HepG2 (cell line): ENCODE measurements around the gene MARF1. TPM values are rescaled to one million over a fixed set of nuclear protein-coding genes. Genes with fewer than 3 reads are reported as not detected.

Experiments used
- DMAP1 ChIP-seq: IDR thresholded peaks from 2 replicates; pipeline ENCODE4 v1.6.1; 2016
- ESRRA ChIP-seq: sonication (generic); formaldehyde crosslinking; IDR thresholded peaks from 2 replicates; pipeline ENCODE4 v1.5.1; 2020; ENCODE audit warnings: mild to moderate bottlenecking, low read depth, missing genetic modification reagents
- PAF1 ChIP-seq: IDR thresholded peaks from 2 replicates; pipeline ENCODE4 v1.6.1; 2016; ENCODE audit warnings: missing genetic modification reagents, missing compliant biosample characterization
- PHB2 ChIP-seq: fragments of 450-650 bp; IDR thresholded peaks from 2 replicates; pipeline ENCODE4 v1.6.1; 2018; ENCODE audit not compliant: partially characterized antibody
- PRPF4 ChIP-seq: fragments of 200-400 bp; formaldehyde crosslinking; IDR thresholded peaks from 2 replicates; pipeline ENCODE4 v1.6.1; 2016; ENCODE audit warnings: low read length, low read depth; ENCODE audit not compliant: poor library complexity, severe bottlenecking
- RXRA ChIP-seq: sonication (generic); formaldehyde crosslinking; IDR thresholded peaks from 2 replicates; pipeline ENCODE4 v1.5.1; 2020; ENCODE audit warnings: missing genetic modification reagents
- ZBTB21 ChIP-seq: sonication (generic); formaldehyde crosslinking; IDR thresholded peaks from 2 replicates; pipeline ENCODE4 v1.4.0; 2020; ENCODE audit warnings: missing genetic modification reagents
- ZFP90 ChIP-seq: sonication (generic); formaldehyde crosslinking; IDR thresholded peaks from 2 replicates; pipeline ENCODE4 v1.8.0; 2022; ENCODE audit warnings: missing genetic modification reagents, mild to moderate bottlenecking, inconsistent platforms, borderline replicate concordance
- ZMAT3 ChIP-seq: sonication (generic); formaldehyde crosslinking; conservative IDR thresholded peaks from 2 replicates; pipeline ENCODE4 v1.7.0; 2021; ENCODE audit warnings: missing genetic modification reagents
- ZNF546 ChIP-seq: sonication (generic); formaldehyde crosslinking; conservative IDR thresholded peaks from 2 replicates; pipeline ENCODE4 v1.8.1; 2023; ENCODE audit warnings: mild to moderate bottlenecking, missing genetic modification reagents
- ZNF619 ChIP-seq: sonication (generic); formaldehyde crosslinking; IDR thresholded peaks from 2 replicates; pipeline ENCODE4 v1.4.0; 2020; ENCODE audit warnings: mild to moderate bottlenecking, missing genetic modification reagents
- ZNF644 ChIP-seq: IDR thresholded peaks from 2 replicates; pipeline ENCODE4 v1.6.1; 2016; ENCODE audit warnings: low read depth
- ZNF674 ChIP-seq: sonication (generic); formaldehyde crosslinking; IDR thresholded peaks from 2 replicates; pipeline ENCODE4 v1.5.0; 2020; ENCODE audit warnings: low read depth, mild to moderate bottlenecking, missing genetic modification reagents
- ZNF747 ChIP-seq: sonication (generic); formaldehyde crosslinking; IDR thresholded peaks from 2 replicates; pipeline ENCODE4 v1.8.1; 2023; ENCODE audit warnings: missing genetic modification reagents, mild to moderate bottlenecking, borderline replicate concordance
- ZNF761 ChIP-seq: sonication (generic); formaldehyde crosslinking; conservative IDR thresholded peaks from 2 replicates; pipeline ENCODE4 v1.4.0; 2020; ENCODE audit warnings: mild to moderate bottlenecking, missing genetic modification reagents
- ZNF816 ChIP-seq: sonication (generic); formaldehyde crosslinking; IDR thresholded peaks from 2 replicates; pipeline ENCODE4 v1.8.0; 2022; ENCODE audit warnings: missing genetic modification reagents, mild to moderate bottlenecking, borderline replicate concordance
- ZNF891 ChIP-seq: sonication (generic); formaldehyde crosslinking; IDR thresholded peaks from 2 replicates; pipeline ENCODE4 v1.5.0; 2020; ENCODE audit warnings: mild to moderate bottlenecking, missing genetic modification reagents
- polyA plus RNA-seq, 8 experiments: library from polyadenylated mRNA; depleted of rRNA in 3 of 8; stranded (reverse) in 7 of 8; unstranded in 1 of 8; fragments of >200 nt; fragmentation: Illumina TruSeq in 4 of 8; extraction: Trizol in 4 of 8; gene quantifications; 2 replicates each; pipeline versions ENCODE4 v1.2.1 to v1.2.3, GENCODE V29; 2011 to 2016; ENCODE audit warnings: low read depth in 4 of 8, missing spikeins in 1 of 8, mixed read lengths in 1 of 8; ENCODE audit not compliant: insufficient read depth in 1 of 8
- total RNA-seq, 5 experiments: library from RNA; depleted of rRNA; stranded (reverse); fragments of >200 nt; fragmentation: Illumina TruSeq; extraction: Trizol; gene quantifications; 2 replicates each; pipeline ENCODE4 v1.2.3, GENCODE V29; 2016; ENCODE audit warnings: low read depth in 1 of 5
- TF ChIP-seq, protein P1 (sequence below): sonication (generic); formaldehyde crosslinking; IDR thresholded peaks from 2 replicates; pipeline ENCODE4 v1.5.0; 2020; ENCODE audit warnings: missing genetic modification reagents
- TF ChIP-seq, protein P2 (sequence below): sonication (generic); formaldehyde crosslinking; IDR thresholded peaks from 2 replicates; pipeline ENCODE4 v1.4.0; 2020; ENCODE audit warnings: missing genetic modification reagents
- TF ChIP-seq, protein P3 (sequence below): sonication (generic); formaldehyde crosslinking; IDR thresholded peaks from 2 replicates; pipeline ENCODE4 v1.9.0; 2021; ENCODE audit warnings: missing genetic modification reagents, borderline replicate concordance

Gene MARF1
- total and polyA plus RNA-seq, 2 of the 13 experiments (the other 11 are each of a cell fraction or from before 2014, with no cell fraction given) = 8.7 to 20.7 TPM

DNA sequence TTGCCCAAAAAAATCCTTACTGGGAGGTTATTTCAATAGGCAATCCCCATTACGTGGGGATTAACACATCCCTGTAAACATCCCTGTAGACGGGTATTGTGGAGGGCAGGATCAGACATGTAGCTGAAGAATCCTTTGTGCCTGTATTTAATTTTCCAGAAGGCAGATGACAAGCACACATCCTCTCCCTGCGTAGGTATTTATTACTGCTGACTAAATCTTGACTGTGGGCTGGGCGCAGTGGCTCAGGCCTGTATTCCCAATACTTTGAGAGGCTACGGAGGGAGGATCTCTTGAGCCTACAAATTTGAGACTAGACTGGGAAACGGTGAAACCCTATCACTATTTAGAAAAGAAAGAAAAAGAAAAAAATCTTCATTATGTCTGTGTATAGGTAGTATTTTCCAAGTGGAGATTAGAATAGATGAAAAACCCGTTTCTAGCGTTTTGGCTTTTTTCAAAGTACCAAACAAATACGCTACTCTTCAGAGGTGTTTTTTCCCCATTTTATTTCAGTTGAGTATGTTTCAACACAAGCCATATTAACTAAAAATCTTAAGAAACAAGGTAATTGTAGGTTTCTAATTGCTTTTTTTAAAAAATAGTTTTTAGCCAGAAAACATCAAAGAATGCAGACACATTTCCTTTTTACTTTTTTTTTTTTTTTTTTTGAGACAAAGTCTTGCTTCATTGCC lies 1.5 kb upstream of the MARF1 start (continued):
- TF ChIP-seq ZNF891 (CRISPR knock-in tag) (no peak), PAF1 (CRISPR knock-in tag) (no peak), ESRRA (CRISPR knock-in tag) (no peak), ZNF619 (no peak), ZFP90 (no peak; the same call in 1 of the 2 replicates), RXRA (CRISPR knock-in tag) (no peak), DMAP1 (CRISPR knock-in tag) (no peak), ZMAT3 (0 out of 2 replicates have a peak, but pooled peaks have one; percentile 51), ZNF816 (CRISPR knock-in tag) (peak; percentile 80; the same call in 1 of the 2 replicates), ZNF674 (CRISPR knock-in tag) (no peak), ZNF546 (CRISPR knock-in tag) (no peak), ZNF747 (CRISPR knock-in tag) (no peak), ZNF761 (CRISPR knock-in tag) (no peak), ZNF644 (CRISPR knock-in tag) (no peak), PRPF4 (no peak), ZBTB21 (peak; percentile 40; the same call in 1 of the 2 replicates), PHB2 (no peak)
- TF ChIP-seq, protein P1, sequence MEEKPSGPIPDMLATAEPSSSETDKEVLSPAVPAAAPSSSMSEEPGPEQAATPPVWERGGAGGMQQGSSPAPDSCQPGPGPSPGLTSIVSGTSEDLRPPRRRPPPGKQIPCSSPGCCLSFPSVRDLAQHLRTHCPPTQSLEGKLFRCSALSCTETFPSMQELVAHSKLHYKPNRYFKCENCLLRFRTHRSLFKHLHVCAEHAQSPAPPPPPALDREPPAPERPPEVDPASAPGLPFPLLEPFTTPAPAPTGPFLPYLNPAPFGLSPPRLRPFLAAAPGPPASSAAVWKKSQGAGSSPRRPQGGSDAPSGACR (CRISPR knock-in tag) = 0 out of 2 replicates have a peak, but pooled peaks have one; percentile 13
- TF ChIP-seq, protein P2, sequence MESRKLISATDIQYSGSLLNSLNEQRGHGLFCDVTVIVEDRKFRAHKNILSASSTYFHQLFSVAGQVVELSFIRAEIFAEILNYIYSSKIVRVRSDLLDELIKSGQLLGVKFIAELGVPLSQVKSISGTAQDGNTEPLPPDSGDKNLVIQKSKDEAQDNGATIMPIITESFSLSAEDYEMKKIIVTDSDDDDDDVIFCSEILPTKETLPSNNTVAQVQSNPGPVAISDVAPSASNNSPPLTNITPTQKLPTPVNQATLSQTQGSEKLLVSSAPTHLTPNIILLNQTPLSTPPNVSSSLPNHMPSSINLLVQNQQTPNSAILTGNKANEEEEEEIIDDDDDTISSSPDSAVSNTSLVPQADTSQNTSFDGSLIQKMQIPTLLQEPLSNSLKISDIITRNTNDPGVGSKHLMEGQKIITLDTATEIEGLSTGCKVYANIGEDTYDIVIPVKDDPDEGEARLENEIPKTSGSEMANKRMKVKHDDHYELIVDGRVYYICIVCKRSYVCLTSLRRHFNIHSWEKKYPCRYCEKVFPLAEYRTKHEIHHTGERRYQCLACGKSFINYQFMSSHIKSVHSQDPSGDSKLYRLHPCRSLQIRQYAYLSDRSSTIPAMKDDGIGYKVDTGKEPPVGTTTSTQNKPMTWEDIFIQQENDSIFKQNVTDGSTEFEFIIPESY (CRISPR knock-in tag) = no peak
- TF ChIP-seq, protein P3, sequence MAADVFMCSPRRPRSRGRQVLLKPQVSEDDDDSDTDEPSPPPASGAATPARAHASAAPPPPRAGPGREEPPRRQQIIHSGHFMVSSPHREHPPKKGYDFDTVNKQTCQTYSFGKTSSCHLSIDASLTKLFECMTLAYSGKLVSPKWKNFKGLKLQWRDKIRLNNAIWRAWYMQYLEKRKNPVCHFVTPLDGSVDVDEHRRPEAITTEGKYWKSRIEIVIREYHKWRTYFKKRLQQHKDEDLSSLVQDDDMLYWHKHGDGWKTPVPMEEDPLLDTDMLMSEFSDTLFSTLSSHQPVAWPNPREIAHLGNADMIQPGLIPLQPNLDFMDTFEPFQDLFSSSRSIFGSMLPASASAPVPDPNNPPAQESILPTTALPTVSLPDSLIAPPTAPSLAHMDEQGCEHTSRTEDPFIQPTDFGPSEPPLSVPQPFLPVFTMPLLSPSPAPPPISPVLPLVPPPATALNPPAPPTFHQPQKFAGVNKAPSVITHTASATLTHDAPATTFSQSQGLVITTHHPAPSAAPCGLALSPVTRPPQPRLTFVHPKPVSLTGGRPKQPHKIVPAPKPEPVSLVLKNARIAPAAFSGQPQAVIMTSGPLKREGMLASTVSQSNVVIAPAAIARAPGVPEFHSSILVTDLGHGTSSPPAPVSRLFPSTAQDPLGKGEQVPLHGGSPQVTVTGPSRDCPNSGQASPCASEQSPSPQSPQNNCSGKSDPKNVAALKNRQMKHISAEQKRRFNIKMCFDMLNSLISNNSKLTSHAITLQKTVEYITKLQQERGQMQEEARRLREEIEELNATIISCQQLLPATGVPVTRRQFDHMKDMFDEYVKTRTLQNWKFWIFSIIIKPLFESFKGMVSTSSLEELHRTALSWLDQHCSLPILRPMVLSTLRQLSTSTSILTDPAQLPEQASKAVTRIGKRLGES = no peak
